SK-N-SH treated with all-trans-retinoic acid at 6 μM for 48 hours (cell line): ENCODE data around the gene EPS8L1.

Experiments used
- ARNTL ChIP-seq: fragments of 450-650 bp; formaldehyde crosslinking; IDR thresholded peaks from 2 replicates; pipeline ENCODE4 v1.5.0; 2020; ENCODE audit warnings: low read depth, mild to moderate bottlenecking, moderate library complexity, borderline replicate concordance
- CSDC2 ChIP-seq: fragments of 250-450 bp; sonication (Bioruptor Pico); IDR thresholded peaks from 2 replicates; pipeline ENCODE4 v1.5.0; 2020; ENCODE audit warnings: mild to moderate bottlenecking, moderate library complexity
- CSRNP3 ChIP-seq: fragments of 250-450 bp; sonication (Bioruptor Pico); IDR thresholded peaks from 2 replicates; pipeline ENCODE4 v1.5.1; 2021; ENCODE audit warnings: mild to moderate bottlenecking, moderate library complexity
- GLIS3 ChIP-seq: fragments of 250-450 bp; sonication (Bioruptor Pico); IDR thresholded peaks from 2 replicates; pipeline ENCODE4 v1.5.0; 2020; ENCODE audit warnings: mild to moderate bottlenecking, moderate library complexity
- OSR1 ChIP-seq: fragments of 250-450 bp; sonication (Bioruptor Pico); IDR thresholded peaks from 2 replicates; pipeline ENCODE4 v1.8.0; 2022; ENCODE audit warnings: moderate library complexity, mild to moderate bottlenecking, inconsistent platforms
- PATZ1 ChIP-seq: fragments of 250-450 bp; sonication (Bioruptor Pico); IDR thresholded peaks from 2 replicates; pipeline ENCODE4 v1.8.0; 2020; ENCODE audit warnings: mild to moderate bottlenecking, moderate library complexity, borderline replicate concordance
- POU6F1 ChIP-seq: fragments of 250-450 bp; sonication (Bioruptor Pico); IDR thresholded peaks from 2 replicates; pipeline ENCODE4 v1.8.0; 2021; ENCODE audit warnings: low read depth, mild to moderate bottlenecking, moderate library complexity, borderline replicate concordance
- PPARA ChIP-seq: fragments of 250-450 bp; sonication (Bioruptor Pico); IDR thresholded peaks from 2 replicates; pipeline ENCODE4 v1.5.0; 2020; ENCODE audit warnings: mild to moderate bottlenecking, borderline replicate concordance
- RARB ChIP-seq: fragments of 250-450 bp; sonication (Bioruptor Pico); IDR thresholded peaks from 2 replicates; pipeline ENCODE4 v1.8.0; 2021; ENCODE audit warnings: mild to moderate bottlenecking, moderate library complexity
- TOX ChIP-seq: fragments of 250-450 bp; sonication (Bioruptor Pico); IDR thresholded peaks from 2 replicates; pipeline ENCODE4 v1.8.0; 2021; ENCODE audit warnings: mild to moderate bottlenecking, moderate library complexity, borderline replicate concordance
- ZFP3 ChIP-seq: fragments of 250-450 bp; sonication (Bioruptor Pico); IDR thresholded peaks from 2 replicates; pipeline ENCODE4 v1.5.0; 2020; ENCODE audit warnings: mild to moderate bottlenecking, moderate library complexity
- ZNF8 ChIP-seq: fragments of 450-650 bp; formaldehyde crosslinking; IDR thresholded peaks from 2 replicates; pipeline ENCODE4 v1.5.0; 2020; ENCODE audit warnings: mild to moderate bottlenecking, moderate library complexity

GRCh38 chr19:55028757-55029156, 46.9 kb upstream of the EPS8L1 start:
- TF ChIP-seq PPARA (CRISPR knock-in tag): no peak
- no peak for TF ChIP-seq CSDC2 (CRISPR knock-in tag)
- TF ChIP-seq PATZ1 (CRISPR knock-in tag): no peak
- TF ChIP-seq GLIS3 (CRISPR knock-in tag): no peak
- no peak for TF ChIP-seq ZFP3
- no peak for TF ChIP-seq CSRNP3 (CRISPR knock-in tag)
- TF ChIP-seq TOX: no peak
- TF ChIP-seq POU6F1: no peak
- TF ChIP-seq OSR1 (CRISPR knock-in tag): no peak
- TF ChIP-seq RARB (CRISPR knock-in tag): no peak
- no peak for TF ChIP-seq ARNTL (CRISPR knock-in tag)
- TF ChIP-seq ZNF8 (CRISPR knock-in tag): no peak
